Measurements from ENCODE around the gene TFIP11. TPM values are rescaled to one million over a fixed set of nuclear protein-coding genes. Genes with fewer than 3 reads are reported as not detected.

Gene TFIP11
- total and polyA plus RNA-seq, 9 of the 15 experiments (the other 6 are each of a cell fraction or from before 2014, with no cell fraction given): 11.5 to 38.1 (median 25.2) TPM

- TF ChIP-seq RERE (CRISPR knock-in tag; IDR thresholded peaks at IDR 0.05; ENCODE audit: borderline replicate concordance): no peak
- TF ChIP-seq ZBTB8A (IDR thresholded peaks at IDR 0.05; ENCODE audit: partially characterized antibody): no peak
- no peak for TF ChIP-seq ASH1L (IDR thresholded peaks at IDR 0.05; ENCODE audit: borderline replicate concordance, low read depth, partially characterized antibody)
- TF ChIP-seq RFX1 (IDR thresholded peaks at IDR 0.05): no peak
- no peak for TF ChIP-seq JUNB (CRISPR knock-in tag; conservative IDR thresholded peaks at IDR 0.05)
- TF ChIP-seq ARID1B (IDR thresholded peaks at IDR 0.05): no peak
- TF ChIP-seq PRPF4 (IDR thresholded peaks at IDR 0.05; ENCODE audit: insufficient read depth, low read depth, low read length, poor library complexity, severe bottlenecking): no peak
These were observed 15.8 kb downstream of the TFIP11 start (continued) for GRCh38 chr22:26496456-26496855.
